HepG2 (cell line): ENCODE results near the gene FNDC7. TPM values are rescaled to one million over a fixed set of nuclear protein-coding genes. Genes with fewer than 3 reads are reported as not detected.

ENCODE experiments used
- ATAC-seq: fragments of 200-7000 bp; cut with Tn5 transposase; 3 replicates; pipeline ENCODE4 v1.9.1; 2020; ENCODE audit warnings: mild to moderate bottlenecking, moderate library complexity
- BruUV-seq: library from RNA; stranded (reverse); fragments of 400-500 nt; replicated peaks from 2 replicates; lab custom pipeline; 2021; lab: Mats Ljungman, UMichigan
- CTCF ChIA-PET: fragments of 300-600 bp; formaldehyde crosslinking; extraction: SDS; loops from one replicate; lab custom pipeline; 2021; ENCODE audit warnings: low total read pairs, inconsistent platforms, low intra/inter-chr PET ratio; lab: Yijun Ruan, JAX
- POLR2A ChIA-PET: fragments of 350-600 bp; sonication (Branson Sonifier 250); formaldehyde crosslinking; loops from one replicate; lab custom pipeline; 2020; ENCODE audit warnings: antibody characterized with exemption, inconsistent platforms; lab: Yijun Ruan, JAX
- DNase-seq: peaks from one replicate; pipeline ENCODE4 v3.0.0-alpha.2; 2015; ENCODE audit warnings: low spot score
- FAIRE-seq: peaks from 3 replicates; lab custom pipeline; 2011; peaks lifted over from hg19 to GRCh38; lab: Jason Lieb, UNC
- H2AFZ ChIP-seq: one replicate; pipeline ENCODE4 v1.6.1; 2011; ENCODE audit warnings: low read length, inconsistent platforms
- H3K27ac ChIP-seq: fragments of 300-600 bp; 3 replicates; pipeline ENCODE4 v1.8.0; 2011; ENCODE audit warnings: mixed run types, mild to moderate bottlenecking, mixed read lengths, low read length, inconsistent platforms; ENCODE audit not compliant: insufficient read depth; ENCODE audit errors: extremely low read length
- H3K27me3 ChIP-seq, 2 experiments: fragments of 200-600 bp in 1 of 2; 2 replicates in 1 of 2; 3 replicates in 1 of 2; pipeline versions ENCODE4 v1.6.0 to v1.8.0; 2011; ENCODE audit warnings: low read length in 2 of 2, mild to moderate bottlenecking in 2 of 2, moderate library complexity in 2 of 2, inconsistent platforms in 1 of 2; ENCODE audit not compliant: insufficient read depth in 2 of 2, control insufficient read depth in 1 of 2
- H3K36me3 ChIP-seq, 2 experiments: fragments of 200-600 bp in 1 of 2; replicated peaks in 1 of 2; 2 replicates in 1 of 2; 3 replicates in 1 of 2; pipeline versions ENCODE4 v1.5.1 to v1.8.0; 2011; ENCODE audit warnings: low read length in 2 of 2, inconsistent platforms in 1 of 2; ENCODE audit not compliant: insufficient read depth in 2 of 2, control insufficient read depth in 1 of 2
- H3K4me1 ChIP-seq: 2 replicates; pipeline ENCODE4 v1.5.1; 2012; ENCODE audit warnings: low read length, inconsistent platforms; ENCODE audit not compliant: insufficient read depth
- H3K4me2 ChIP-seq: 2 replicates; pipeline ENCODE4 v1.6.0; 2011; ENCODE audit warnings: low read depth, low read length, inconsistent platforms
- H3K4me3 ChIP-seq, 3 experiments: fragments of 200-600 bp in 1 of 3; sonication (generic), shearing (Covaris generic) in 1 of 3; replicated peaks in 1 of 3; 2 replicates each; pipeline ENCODE4 v1.5.1; 2011 to 2016; ENCODE audit warnings: low read length in 3 of 3, inconsistent platforms in 2 of 3, low read depth in 2 of 3, mild to moderate bottlenecking in 2 of 3, control low read depth in 1 of 3, mixed read lengths in 1 of 3; ENCODE audit not compliant: insufficient read depth in 1 of 3
- H3K79me2 ChIP-seq: one replicate; pipeline ENCODE4 v1.6.1; 2011; ENCODE audit warnings: low read length, inconsistent platforms; ENCODE audit not compliant: insufficient read depth
- H3K9ac ChIP-seq: 2 replicates; pipeline ENCODE4 v1.6.0; 2011; ENCODE audit warnings: mild to moderate bottlenecking, low read depth, low read length, inconsistent platforms; ENCODE audit not compliant: insufficient read depth
- H3K9me3 ChIP-seq: 2 replicates; pipeline ENCODE4 v1.5.1; 2012; ENCODE audit warnings: mild to moderate bottlenecking, low read length
- H4K20me1 ChIP-seq: 2 replicates; pipeline ENCODE4 v1.6.0; 2011; ENCODE audit warnings: inconsistent platforms, mild to moderate bottlenecking, low read length, moderate library complexity; ENCODE audit not compliant: insufficient read depth
- ATF2 ChIP-seq: sonication (generic); formaldehyde crosslinking; IDR thresholded peaks from 2 replicates; pipeline ENCODE4 v1.4.0; 2020; ENCODE audit warnings: missing genetic modification reagents
- FOXO1 ChIP-seq: sonication (generic); formaldehyde crosslinking; IDR thresholded peaks from 2 replicates; pipeline ENCODE4 v1.4.0; 2020; ENCODE audit warnings: missing genetic modification reagents
- GMEB1 ChIP-seq: sonication (generic); formaldehyde crosslinking; IDR thresholded peaks from 2 replicates; pipeline ENCODE4 v1.5.1; 2020; ENCODE audit warnings: missing genetic modification reagents, mild to moderate bottlenecking, borderline replicate concordance
- HINFP ChIP-seq: sonication (generic); formaldehyde crosslinking; IDR thresholded peaks from 2 replicates; pipeline ENCODE4 v1.4.0; 2020; ENCODE audit warnings: low read depth, mild to moderate bottlenecking, missing genetic modification reagents
- KDM3A ChIP-seq: IDR thresholded peaks from 2 replicates; pipeline ENCODE4 v1.6.1; 2018; ENCODE audit warnings: low read depth, missing compliant biosample characterization
- MBD4 ChIP-seq: IDR thresholded peaks from 2 replicates; pipeline ENCODE4 v1.6.1; 2012; ENCODE audit warnings: low read length, inconsistent platforms, borderline replicate concordance
- PBX2 ChIP-seq: IDR thresholded peaks from 2 replicates; pipeline ENCODE4 v1.6.1; 2016; ENCODE audit warnings: control low read depth
- SP5 ChIP-seq: IDR thresholded peaks from 2 replicates; pipeline ENCODE4 v1.6.1; 2016; ENCODE audit warnings: low read depth, borderline replicate concordance
- STAT6 ChIP-seq: sonication (generic); formaldehyde crosslinking; IDR thresholded peaks from 2 replicates; pipeline ENCODE4 v1.4.0; 2020; ENCODE audit warnings: missing genetic modification reagents, mild to moderate bottlenecking, borderline replicate concordance
- ZBTB37 ChIP-seq: sonication (generic); formaldehyde crosslinking; IDR thresholded peaks from 2 replicates; pipeline ENCODE4 v1.4.0; 2020; ENCODE audit warnings: mild to moderate bottlenecking, missing genetic modification reagents
- ZFP1 ChIP-seq: IDR thresholded peaks from 2 replicates; pipeline ENCODE4 v1.6.1; 2016
- ZNF766 ChIP-seq: sonication (generic); formaldehyde crosslinking; IDR thresholded peaks from 2 replicates; pipeline ENCODE4 v1.5.0; 2020; ENCODE audit warnings: missing genetic modification reagents, borderline replicate concordance
- ZNF782 ChIP-seq: sonication (generic); formaldehyde crosslinking; IDR thresholded peaks from 2 replicates; pipeline ENCODE4 v1.4.0; 2020; ENCODE audit warnings: missing genetic modification reagents, mild to moderate bottlenecking, borderline replicate concordance
- WGBS: methylation state at CpG from one replicate; pipeline ENCODE4 v1.1.6; 2017; ENCODE audit warnings: low lambda C conversion rate; 5-methylcytosine and 5-hydroxymethylcytosine counted together
- in situ Hi-C: cut with HindIII; loops from 2 replicates; pipeline ENCODE4 v1.10.0; 2017; ENCODE audit warnings: low pct_unique_long_range_greater_than_20kb; ENCODE audit not compliant: extremely low pct_ligation_motif_present
- intact Hi-C: fragments of 100-400 bp; cut with micrococcal nuclease; formaldehyde crosslinking; loops from one replicate; pipeline ENCODE4 v1.10.0; 2022; ENCODE audit not compliant: unreplicated experiment
- polyA plus RNA-seq, 8 experiments: library from polyadenylated mRNA; depleted of rRNA in 3 of 8; stranded (reverse) in 7 of 8; unstranded in 1 of 8; fragments of >200 nt; fragmentation: Illumina TruSeq in 4 of 8; extraction: Trizol in 4 of 8; gene quantifications; 2 replicates each; pipeline versions ENCODE4 v1.2.1 to v1.2.3, GENCODE V29; 2011 to 2016; ENCODE audit warnings: low read depth in 4 of 8, missing spikeins in 1 of 8, mixed read lengths in 1 of 8; ENCODE audit not compliant: insufficient read depth in 1 of 8
- total RNA-seq, 5 experiments: library from RNA; depleted of rRNA; stranded (reverse); fragments of >200 nt; fragmentation: Illumina TruSeq; extraction: Trizol; gene quantifications; 2 replicates each; pipeline ENCODE4 v1.2.3, GENCODE V29; 2016; ENCODE audit warnings: low read depth in 1 of 5

FNDC7 gene
- total and polyA plus RNA-seq, 2 of the 13 experiments (the other 11 are each of a cell fraction or from before 2014, with no cell fraction given), result 0.03 TPM; not detected in 1

GRCh38 chr1:108664481-108664880 lies 48.2 kb upstream of the FNDC7 start:
- H3K36me3 ChIP-seq, result no peaks in the 10 kb centered on the region
- no peak for FAIRE-seq
- 50% methylated on average over 6 of the region's 6 CpGs for WGBS
- H3K27ac ChIP-seq, result no peak overlapping the region
- no peaks in the 10 kb centered on the region for H4K20me1 ChIP-seq
- BruUV-seq, result no TSS peak
- DNase-seq, result no peak
- no peaks in the 10 kb centered on the region for H3K4me1 ChIP-seq
- H3K4me2 ChIP-seq, result no peak overlapping the region
- no peak overlapping the region for H3K9ac ChIP-seq
- ATAC-seq, result no peak
- H3K27me3 ChIP-seq, result no peaks in the 10 kb centered on the region
- ChIA-PET POLR2A (no interaction called here), CTCF (no interaction called here)
- no peak overlapping the region for H3K4me3 ChIP-seq
- no peaks in the 10 kb centered on the region for H3K79me2 ChIP-seq
- H3K9me3 ChIP-seq, result no peaks in the 10 kb centered on the region
- in situ Hi-C loops, result no loop called here
- no peak overlapping the region for H2AFZ ChIP-seq
- intact Hi-C loops, result no loop called here
- TF ChIP-seq FOXO1 (CRISPR knock-in tag) (no peak), MBD4 (no peak), SP5 (CRISPR knock-in tag) (no peak), ATF2 (CRISPR knock-in tag) (no peak), HINFP (CRISPR knock-in tag) (no peak), GMEB1 (CRISPR knock-in tag) (no peak), ZFP1 (no peak), PBX2 (no peak), ZBTB37 (CRISPR knock-in tag) (no peak), ZNF782 (no peak), ZNF766 (CRISPR knock-in tag) (no peak), STAT6 (no peak), KDM3A (no peak)
